GM21381 (cell line): Measurements from ENCODE around the gene TRPC5OS.

Experiments used
- ATAC-seq: cut with Tn5 transposase; IDR thresholded peaks from one replicate; pipeline ENCODE4 v1.9.1; 2021; ENCODE audit warnings: mild to moderate bottlenecking, moderate library complexity; ENCODE audit not compliant: unreplicated experiment

Gene TRPC5OS

DNA sequence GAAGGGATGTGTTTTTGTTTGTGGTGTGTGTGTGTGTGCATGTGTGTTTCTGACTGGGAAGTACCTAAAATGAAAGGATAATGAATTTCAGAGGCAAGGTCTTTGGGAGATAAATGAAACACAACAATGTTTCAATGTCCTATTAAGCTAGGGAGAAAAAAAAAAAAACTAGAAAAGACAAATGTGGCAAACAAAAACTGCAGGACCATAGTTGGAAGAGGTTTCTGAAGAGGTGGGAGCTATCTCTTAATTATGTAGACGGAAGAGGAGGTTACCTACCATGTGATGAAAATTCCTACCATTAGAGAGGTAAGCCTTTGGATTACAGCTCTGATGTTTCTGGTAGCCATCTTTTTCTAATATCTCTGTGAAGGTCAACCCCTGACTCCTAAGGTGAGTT is at the start of gene TRPC5OS:
Gene TRPC5OS (plus strand): TSS at position 301 of the 400 bp plus-strand sequence. CDS start 25,669 bp downstream, outside the sequence.
- ATAC-seq = no peak

DNA sequence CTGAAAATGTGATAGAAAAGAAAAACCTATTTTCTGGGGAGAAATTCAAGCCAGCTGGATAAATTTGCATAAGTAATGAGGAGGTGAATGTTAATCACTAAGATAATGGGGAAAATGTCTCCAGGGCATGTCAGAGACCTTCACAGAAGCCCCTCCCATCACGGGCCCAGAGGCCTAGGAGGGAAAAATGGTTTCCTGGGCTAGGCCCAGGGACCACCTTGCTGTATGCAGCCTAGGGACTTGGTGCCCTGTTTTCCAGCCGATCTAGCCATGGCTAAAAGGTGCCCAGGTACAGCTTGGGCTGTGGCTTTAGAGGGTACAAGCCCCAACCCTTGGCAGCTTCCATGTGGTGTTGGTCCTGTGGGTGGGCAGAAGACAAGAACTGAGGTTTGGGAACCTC is 46.6 kb upstream of the TRPC5OS start:
- no peak for ATAC-seq

DNA sequence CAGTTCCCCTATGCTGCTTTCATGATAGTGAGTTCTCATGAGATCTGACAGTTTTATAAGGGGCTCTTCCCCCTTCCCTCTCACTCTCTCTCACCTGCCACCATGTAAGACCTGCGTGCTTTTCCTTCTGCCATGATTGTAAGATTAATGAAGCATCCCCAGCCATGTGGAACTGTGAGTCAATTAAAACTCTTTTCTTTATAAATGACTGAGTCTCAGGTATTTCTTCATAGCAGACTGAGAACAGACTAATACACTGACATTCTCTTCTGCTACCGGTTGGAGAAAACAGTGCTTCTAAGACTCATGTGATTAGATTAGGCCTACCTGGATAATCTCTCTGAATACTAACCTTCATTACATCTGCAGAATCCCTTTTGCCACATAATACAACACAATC is 45.4 kb upstream of the TRPC5OS start:
- ATAC-seq = no peak

DNA sequence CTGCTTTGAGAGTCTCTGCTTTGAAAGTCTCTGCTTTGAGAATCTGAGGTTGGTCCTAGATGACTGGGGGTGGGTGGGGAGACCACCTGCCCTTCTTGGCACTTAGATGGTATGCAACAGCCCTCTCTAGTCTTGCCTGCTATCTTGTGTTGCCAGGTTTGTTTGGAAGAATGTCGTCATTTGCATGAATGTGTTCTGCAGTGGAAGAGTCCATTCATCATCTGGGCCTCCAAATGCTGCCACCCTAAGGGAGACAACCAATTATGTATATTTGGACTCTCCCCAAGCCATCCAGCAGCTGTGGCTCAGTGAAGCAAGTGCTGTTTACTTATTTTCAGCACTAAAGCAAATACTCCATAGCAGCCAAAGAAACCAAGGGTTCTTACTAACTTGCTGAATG is 44.6 kb upstream of the TRPC5OS start:
- ATAC-seq = no peak

DNA sequence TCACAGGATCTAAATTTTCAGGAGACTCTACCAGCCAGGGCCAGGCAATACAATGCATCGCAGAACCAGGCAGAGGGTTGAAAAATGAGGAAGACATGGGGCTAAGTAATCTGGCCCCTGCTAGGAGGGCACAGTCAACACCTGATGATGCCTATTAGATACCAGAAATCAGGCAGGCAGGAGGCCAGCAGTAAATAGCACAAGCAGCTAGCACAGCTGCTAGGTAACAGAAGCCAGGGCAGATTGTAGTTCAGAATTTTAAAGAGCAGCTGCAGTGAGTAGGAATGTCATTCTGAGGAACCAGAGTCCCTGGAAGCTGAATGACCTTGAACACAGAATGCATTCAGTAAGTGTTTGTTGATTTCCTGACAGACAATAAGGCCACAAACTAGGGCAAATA is 38.8 kb upstream of the TRPC5OS start:
- ATAC-seq = no peak

DNA sequence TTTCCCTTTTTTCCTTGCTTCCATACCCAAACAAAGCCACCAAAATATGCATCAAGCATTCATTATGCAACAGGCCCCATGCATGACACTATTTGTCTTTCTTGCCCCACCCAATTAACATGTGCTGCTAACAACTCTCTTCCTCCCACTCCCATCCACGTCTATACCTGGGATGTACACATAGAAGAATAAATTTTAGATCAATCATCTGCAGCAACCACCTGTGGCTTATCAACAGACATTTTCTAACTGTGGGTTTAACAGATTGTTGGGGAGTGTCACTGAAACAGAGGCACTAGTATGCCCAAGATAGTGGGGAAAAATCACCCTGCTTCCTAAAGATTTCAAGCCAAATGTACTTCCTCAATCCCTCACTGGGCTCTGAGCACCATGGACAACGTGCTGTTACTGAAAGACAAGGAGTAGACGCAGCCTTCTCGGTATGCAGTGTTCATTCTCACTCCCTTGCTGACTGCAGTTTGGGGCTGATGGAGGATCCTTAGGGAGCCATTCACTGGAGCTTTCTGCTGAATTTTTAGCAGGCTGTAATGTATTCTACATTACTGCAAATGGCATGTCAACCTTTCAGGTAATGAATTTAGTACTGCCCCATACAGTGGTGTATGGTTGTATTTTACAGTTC is 28.4 kb upstream of the TRPC5OS start:
- ATAC-seq = no peak

DNA sequence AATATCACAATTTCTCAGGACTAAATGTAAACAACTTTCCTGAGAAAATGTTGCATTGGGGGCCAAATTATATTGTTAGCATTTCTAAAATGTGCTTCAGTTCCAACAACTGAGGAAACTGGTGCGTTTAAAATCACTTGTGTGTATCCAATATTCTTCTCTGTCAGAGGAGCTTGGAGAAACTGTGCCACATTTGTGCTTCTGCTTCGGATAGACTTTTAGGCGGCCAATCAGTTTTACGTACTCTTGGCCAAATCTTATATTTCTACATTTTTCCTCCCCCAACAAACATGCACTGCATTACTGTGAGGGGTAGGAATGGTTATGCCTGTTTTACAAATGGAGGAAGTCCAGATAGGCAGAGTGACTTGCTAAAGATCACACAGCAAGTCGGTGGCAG is 27.4 kb upstream of the TRPC5OS start:
- ATAC-seq = no peak

DNA sequence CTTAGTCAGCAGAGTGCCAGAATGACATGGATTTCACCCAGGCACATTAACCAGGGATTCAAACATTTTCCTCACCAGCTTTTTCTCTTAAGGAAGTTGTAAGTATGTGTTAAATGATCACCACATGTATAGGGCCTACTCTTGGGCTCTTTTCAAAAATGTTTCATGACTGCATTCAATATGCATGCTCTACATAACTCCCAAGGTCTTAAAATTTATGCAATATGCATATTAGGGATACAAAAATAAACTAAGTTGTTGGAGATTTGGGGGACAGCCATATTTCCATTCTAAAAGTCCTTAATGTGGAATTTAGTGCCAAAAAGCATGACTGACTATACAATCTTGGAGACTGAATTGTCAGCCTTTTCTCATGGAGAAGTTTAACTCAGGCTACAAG is 25.0 kb upstream of the TRPC5OS start:
- ATAC-seq = no peak

DNA sequence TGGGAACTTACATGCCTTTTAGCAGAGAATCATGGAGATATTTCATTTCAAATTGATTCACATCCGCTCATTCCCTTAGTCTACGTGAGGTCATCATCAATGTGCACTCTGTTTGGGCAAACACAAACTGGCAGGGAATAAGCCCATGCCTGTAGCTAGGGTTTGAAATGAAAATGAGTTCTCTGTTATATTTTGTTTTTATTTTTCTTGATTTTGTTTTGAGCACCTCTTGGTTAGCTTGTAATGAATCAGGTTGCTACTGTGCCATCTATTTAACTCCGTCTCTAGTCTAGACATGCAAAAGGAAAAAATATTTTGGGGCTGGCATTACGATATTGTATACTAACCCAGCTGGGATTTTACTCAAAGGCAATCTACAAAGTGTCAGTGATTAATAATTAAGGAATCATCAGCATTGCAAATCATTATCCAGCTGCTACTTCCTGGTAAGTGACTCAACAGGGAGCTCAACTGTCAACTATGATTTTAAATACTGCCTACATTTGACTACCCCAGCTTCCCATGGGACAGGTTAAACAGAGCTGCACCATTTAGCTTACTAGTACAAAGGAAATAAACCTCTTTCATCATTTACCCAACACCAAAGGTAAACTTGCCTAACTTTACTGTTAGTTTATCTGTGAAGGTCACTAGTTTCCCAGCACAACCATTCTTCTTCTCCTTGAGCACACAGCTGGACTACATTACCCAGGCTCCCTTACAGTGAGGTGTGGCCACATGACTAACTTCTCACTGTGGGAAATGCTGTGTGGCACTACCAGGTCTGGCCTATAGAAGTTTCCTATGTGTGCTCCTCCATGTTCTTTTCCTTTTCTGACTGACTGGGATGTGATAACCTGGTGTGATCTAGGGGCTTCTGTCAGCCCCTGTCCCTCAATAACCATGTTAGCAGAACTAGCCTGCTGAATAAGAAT is 21.2 kb upstream of the TRPC5OS start:
- no peak for ATAC-seq

DNA sequence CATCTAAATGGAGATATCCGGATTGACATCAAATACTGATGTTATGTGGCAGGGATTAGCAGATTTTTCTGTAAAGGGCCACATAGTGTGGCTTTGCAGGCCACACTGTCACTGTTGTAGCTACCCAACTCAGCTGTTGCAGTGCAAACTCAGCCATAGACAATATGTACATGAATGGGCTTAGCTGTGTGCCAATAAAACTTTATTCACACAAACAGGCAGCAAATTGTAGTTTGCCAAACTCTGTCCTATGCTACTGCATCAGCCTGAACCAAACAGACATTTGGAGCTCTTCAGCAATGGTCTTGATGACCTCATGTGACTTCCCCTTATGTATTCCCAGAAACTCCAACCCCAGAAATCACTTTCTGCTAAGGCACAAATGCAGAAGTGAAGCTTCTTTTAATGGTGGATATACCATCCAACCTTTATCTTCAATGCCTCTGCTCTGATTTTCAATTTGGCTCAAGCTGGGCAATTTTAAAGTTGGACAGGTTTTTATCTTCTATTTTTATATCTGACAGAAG is 18.4 kb upstream of the TRPC5OS start:
- no peak for ATAC-seq

DNA sequence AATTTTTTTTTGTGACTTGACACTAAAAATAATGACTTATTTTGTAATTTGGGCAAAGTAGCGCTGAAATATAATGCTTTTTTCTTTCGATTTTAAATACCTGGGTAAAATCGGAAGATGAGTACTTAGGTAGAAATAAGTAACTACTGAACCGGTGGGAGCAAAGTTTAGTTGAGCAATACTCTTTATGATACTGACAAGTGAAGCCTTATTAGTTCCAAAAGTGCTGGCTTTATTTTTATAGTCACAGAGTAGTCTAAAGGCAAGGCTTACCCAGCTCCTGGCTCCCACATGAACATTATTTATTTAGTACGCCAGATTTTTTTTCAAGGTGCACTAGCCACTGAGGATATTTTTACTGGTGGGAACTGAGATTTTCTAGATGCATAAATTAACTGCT is 14.4 kb upstream of the TRPC5OS start:
- ATAC-seq = no peak

DNA sequence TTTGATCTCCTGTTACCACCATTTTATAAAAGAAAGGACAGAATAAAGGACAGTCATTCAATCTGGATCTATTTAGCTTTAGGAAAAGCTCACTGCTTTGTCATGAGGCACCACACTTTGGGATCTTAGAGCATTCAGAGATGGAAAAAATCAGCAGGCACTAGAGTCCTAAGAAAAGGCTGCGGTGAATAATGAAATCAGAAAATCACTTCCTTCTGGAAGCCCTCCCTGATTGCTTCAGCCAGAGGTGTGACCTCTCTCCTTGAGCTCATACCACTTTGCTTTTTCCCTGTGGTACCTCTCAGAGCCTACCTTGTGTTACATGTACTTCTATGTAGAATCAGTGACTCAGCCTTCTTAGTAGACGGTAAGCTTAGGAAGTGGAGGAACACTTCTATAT is 8.7 kb upstream of the TRPC5OS start:
- no peak for ATAC-seq

DNA sequence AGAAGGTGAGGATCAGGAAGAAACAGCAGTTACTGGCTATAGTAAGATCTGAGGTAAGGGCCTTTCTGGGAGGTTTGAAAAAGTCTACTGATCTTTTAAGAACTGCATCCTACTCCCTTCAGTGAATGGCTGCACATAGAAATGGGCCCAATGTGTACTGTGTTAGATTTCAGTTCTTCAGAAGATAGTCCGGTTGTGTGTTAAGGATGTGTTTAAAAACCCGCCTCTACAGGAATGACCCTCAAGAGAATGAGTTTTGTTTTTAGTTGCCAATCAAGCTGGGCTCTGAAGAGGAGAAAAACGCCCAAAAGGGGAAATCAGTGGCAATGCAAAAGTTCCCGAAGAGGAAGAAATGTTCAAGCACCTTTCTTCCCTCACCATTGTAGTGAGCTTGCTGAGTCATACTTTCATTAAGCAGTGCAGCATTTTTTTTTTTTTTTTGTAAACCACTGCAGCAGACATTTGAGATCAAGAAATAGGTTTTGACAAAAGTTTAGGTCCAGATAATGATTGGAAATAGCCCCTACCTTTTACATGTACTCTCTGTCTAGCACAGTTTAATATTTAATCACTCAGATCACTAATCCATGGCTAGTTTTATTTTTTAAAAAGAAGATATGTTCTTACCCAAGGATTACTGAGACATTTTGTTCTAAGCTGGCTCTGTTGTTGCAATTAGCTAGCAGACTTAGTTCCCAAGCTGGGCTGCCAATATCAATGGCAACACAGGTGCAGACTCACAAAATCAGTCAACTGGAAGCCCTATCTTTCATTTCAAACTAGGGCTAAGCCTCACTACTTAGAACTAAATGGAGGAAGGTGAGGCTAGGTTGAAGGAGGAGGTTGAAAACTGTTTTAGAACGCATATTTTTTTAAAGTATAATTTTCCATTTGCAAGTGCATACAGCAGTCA is 7.0 kb upstream of the TRPC5OS start:
- peak; percentile 51 for ATAC-seq

DNA sequence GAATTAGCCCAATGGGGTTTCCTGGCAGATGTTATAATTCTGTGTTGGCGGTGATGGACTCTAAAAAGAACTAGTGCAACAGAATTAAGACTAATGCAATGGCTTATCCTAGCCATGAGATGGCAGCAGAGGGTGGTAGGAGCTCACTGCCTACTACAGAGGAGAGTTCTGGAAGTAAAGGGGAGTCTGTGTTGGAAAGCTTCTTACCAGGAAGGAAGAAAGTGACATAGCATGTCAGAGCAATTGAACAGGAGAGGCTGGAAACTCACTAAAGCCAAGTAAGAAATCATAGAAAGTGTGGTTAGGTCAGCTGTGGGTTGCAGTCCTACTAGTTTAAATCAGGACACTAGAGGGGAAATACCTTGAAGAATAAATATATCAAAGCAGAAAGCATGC is 6.3 kb upstream of the TRPC5OS start:
- ATAC-seq = peak; percentile 78

DNA sequence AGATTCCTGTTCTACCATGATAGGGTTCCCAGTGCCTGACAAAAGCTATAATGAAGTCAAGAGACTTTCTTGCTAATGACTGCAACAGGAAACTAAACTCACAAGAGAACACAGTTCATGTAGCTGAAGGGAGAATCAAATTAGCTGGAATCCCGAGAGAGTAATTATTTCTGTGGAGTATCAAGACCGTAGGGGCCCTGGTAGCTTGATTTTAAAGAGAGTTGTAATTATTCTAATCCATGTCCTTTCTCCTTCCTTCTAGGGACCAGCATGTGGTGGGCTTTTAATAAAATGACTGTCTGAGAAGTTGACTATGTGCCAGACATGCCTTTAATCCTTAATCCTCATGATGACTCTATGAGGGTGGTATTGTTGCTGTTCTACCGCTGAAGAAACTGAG is 1.7 kb upstream of the TRPC5OS start:
- no peak for ATAC-seq

DNA sequence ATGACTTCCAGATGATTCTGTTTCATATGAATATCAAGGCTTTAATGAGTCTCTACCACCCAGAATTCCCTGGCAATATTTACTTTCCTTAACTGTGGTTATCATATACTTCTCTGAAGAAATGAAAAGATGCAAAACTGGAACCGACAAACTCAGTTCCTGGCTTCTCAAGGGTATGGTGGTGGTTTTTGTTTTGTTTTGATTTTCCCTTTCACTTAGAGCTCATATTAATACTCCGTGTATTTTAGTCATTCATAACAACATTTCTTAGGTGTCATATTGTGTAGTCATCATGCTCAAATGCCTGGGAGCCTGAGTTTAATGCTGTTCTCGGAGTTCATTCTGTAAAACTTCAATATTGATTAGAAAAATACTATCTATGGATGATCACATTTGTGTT is 665 bp downstream of the TRPC5OS start:
- ATAC-seq = no peak

DNA sequence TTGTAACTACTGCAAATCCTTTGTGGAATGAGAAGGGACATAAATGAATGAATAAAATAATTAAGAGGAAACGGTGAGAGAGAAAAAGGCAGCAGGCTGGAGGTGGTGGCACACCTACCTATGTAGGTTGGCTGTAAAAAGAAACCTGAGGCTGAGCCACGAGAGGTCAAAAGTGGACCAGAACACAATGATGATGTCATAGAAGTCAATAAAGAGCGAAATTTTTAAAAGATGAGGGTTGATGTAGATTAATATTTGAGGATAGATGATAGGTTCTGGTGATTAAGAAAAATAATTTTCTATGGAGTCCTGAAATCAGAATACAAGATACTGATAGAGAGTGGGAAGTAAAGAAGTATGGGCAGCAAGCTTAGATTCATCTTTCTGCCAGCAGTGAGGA is 1.7 kb downstream of the TRPC5OS start:
- no peak for ATAC-seq

DNA sequence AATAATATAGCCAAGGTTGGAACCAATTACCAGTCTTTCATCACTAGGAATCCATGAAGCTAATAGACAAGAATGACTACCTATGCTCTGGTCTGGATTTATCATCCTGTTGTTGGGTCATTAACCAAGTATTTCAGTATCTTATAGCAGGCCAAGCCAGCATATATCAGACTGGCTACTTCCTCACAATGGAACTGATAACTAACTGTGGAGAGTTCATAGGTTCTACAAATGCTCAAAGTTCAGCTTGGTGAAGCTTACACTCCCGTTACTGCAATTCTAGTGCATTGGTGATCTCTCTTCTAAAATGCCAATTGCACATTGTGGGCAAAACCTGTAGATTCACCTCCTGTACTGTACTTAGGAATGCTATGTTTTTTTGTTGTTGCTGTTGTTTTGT is 4.8 kb downstream of the TRPC5OS start:
- ATAC-seq = no peak

DNA sequence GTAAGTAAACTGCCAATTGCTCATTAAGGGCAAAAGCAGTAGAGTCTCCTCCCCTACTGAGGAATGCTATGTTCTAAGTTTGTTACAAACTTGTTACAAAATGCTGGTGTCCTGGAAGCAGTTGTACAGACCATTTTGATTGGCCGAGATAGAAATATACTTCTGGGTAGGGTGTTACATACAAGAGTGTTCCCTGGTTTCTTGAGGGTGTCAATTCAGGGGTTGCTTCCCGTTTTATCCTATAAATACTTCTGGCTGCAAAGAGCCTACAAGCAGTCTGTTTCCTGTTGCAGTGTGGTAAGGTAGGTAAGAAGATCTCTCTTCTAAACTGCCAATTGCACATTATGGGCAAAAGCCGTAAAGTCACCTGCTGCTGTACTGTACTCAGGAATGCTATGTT is 5.7 kb downstream of the TRPC5OS start:
- ATAC-seq = no peak

DNA sequence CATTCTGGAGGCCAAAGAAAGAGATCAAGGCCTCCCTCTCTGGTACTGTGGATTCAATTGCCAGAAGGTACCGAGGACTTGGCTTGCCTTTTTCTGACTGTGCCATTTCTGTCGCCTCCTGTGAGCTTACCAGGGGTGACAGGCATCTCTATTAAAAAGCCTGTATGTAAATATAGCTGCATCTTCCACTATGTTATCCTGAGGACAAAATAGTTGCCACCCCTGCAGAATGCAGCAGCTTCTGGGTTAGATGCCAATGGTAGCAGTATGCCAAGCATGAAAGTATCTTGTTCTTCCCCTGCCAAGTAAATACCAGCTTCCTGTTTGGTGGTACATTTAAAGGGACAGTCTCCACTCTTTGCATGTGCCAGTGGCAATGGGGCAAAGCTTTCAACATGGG is 10.7 kb downstream of the TRPC5OS start:
- ATAC-seq = no peak

DNA sequence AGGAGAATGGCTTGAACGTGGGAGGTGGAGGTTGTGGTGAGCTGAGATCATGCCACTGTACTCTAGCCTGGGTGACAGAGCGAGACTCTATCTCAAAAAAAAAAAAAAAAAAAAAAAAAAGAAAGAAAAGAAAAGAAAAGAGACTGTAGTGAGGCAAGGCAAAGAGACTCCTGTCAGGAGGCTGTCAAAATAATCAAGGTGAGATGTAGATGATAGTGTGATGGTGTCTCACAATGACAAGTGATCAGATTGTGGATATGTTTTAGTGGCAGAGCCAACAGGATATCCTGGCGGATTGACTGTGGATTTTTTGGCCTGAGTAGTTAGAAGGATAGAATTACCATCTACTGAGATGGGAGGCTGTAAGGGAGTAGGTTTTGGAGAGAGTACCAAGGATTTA is 12.6 kb downstream of the TRPC5OS start:
- ATAC-seq = no peak
